SK-N-SH (cell line): ENCODE results near the gene SLC15A1.

Source experiments
- CTCF ChIP-seq: fragments of 200-600 bp; sonication (generic); IDR thresholded peaks from 2 replicates; pipeline ENCODE4 v1.6.1; 2017; ENCODE audit warnings: antibody characterized with exemption, mild to moderate bottlenecking, moderate library complexity
- ELF1 ChIP-seq: IDR thresholded peaks from 2 replicates; pipeline ENCODE4 v1.4.0; 2012
- EP300 ChIP-seq, 2 experiments: IDR thresholded peaks; 2 replicates each; pipeline versions ENCODE4 v1.4.0 to v1.6.1; 2012; ENCODE audit warnings: borderline replicate concordance in 1 of 2, low read depth in 1 of 2, low read length in 1 of 2
- FOXJ3 ChIP-seq: sonication (generic); formaldehyde crosslinking; IDR thresholded peaks from 2 replicates; pipeline ENCODE4 v1.5.1; 2020; ENCODE audit warnings: mild to moderate bottlenecking, missing genetic modification reagents
- GATA2 ChIP-seq: sonication (generic); formaldehyde crosslinking; IDR thresholded peaks from 2 replicates; pipeline ENCODE4 v1.5.0; 2020; ENCODE audit warnings: mild to moderate bottlenecking, missing genetic modification reagents
- MAX ChIP-seq: IDR thresholded peaks from 2 replicates; pipeline ENCODE4 v1.4.0; 2012; ENCODE audit warnings: low read depth
- MXI1 ChIP-seq: IDR thresholded peaks from 2 replicates; pipeline ENCODE4 v1.6.1; 2012; ENCODE audit warnings: mild to moderate bottlenecking, low read depth, low read length, improper control_type of control experiment
- RFX5 ChIP-seq: IDR thresholded peaks from 2 replicates; pipeline ENCODE4 v1.6.1; 2012; ENCODE audit warnings: mild to moderate bottlenecking, improper control_type of control experiment, low read length
- TAF1 ChIP-seq: IDR thresholded peaks from 2 replicates; pipeline ENCODE4 v1.6.1; 2012; ENCODE audit warnings: low read depth, mild to moderate bottlenecking, low read length, moderate library complexity, borderline replicate concordance
- TEAD4 ChIP-seq: IDR thresholded peaks from 2 replicates; pipeline ENCODE4 v1.4.0; 2012; ENCODE audit warnings: mild to moderate bottlenecking, borderline replicate concordance; ENCODE audit not compliant: insufficient read depth

GRCh38 chr13:98675066-98675465 lies 77.4 kb downstream of the SLC15A1 start:
- no peak for TF ChIP-seq ELF1
- TF ChIP-seq CTCF, result no peak
- TF ChIP-seq GATA2 (CRISPR knock-in tag), result no peak
- TF ChIP-seq FOXJ3 (CRISPR knock-in tag), result no peak
- TF ChIP-seq TAF1, result no peak
- TF ChIP-seq EP300 (IDR thresholded peaks at IDR 0.05; ENCODE audit: borderline replicate concordance in 1 of 2, low read depth in 1 of 2, low read length in 1 of 2), result no peak
- TF ChIP-seq MXI1, result no peak
- TF ChIP-seq TEAD4, result no peak
- no peak for TF ChIP-seq RFX5
- no peak for TF ChIP-seq MAX
